T-helper 2 cell (primary cell): ENCODE results near the gene FOXG1.

ENCODE experiments used
- DNase-seq, 5 experiments: peaks; one replicate each; pipeline versions ENCODE4 v3.0.0 to v3.0.0-alpha.2; 2012 to 2022
- total RNA-seq, 2 donors: gene quantifications; one replicate each; lab custom pipeline; 2026; lab: John Stamatoyannopoulos, UW

FOXG1 gene
- total RNA-seq, result 0 to 0.27 reads per million in 2 donors

DNA sequence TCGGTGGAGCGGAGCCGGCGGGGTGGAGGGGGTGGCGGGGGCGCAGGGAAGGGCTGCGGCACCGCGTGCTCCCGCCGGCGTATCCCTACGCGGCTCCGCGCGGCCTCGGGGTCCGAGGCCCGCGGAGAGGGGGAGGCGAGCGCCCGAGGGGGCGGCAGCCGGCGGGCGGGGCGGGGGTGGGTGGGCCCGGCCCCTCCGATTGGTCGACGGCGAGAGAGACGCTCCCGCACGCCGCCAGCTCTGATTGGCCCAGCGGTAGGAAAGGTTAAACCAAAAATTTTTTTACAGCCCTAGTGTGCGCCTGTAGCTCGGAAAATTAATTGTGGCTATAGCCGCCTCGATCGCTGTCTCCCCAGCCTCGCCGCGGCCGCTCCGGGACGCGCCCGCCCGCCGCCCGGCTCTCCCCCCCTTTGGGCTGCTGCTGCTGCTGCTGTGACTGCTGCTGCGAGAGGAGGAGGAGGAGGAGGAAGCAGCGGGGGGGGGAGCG, at the start of gene FOXG1:
TSS of gene FOXG1 (plus strand) at position 319 of the 487 bp plus-strand sequence. CDS start 493 bp downstream, outside the sequence.
- DNase-seq, result no peak

DNA sequence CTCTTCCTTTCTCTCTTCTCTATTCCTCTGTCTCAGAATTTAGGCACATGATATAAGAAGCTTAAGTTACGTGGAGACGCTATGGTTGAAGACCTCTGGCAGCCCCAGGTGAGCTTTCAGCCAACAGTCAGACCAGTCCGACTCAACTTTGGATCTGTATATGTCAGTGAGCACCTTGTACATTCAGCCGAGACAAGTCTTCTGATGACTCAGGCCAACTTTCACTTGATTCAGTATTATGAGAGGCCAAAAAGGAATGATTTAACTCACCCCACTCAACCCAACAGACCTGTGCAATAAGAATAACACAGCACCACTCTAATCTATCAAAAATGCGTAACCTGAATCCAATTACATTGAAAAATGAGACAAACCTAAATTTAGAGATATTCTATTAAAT, 47.5 kb upstream of the FOXG1 start:
- DNase-seq, result no peak

DNA sequence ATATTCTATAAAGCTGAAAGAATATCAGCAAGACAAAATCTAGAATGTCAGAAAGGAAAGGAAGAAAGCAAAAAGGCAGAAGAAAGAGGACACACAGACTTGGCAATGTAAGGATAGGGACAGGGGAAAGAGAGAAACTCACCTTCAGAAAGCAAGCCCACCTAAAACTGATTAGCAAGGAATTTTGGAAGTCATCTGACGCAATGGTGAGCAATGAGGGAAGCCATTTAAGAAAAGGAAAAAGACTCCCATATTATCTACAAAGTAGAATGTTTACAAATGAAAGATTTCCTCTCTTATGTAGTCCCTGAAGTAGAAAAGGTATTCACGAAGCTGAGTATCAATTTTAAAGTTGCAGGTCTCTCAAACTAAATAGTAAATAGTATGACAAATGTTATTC, 35.2 kb upstream of the FOXG1 start:
- DNase-seq, result no peak

DNA sequence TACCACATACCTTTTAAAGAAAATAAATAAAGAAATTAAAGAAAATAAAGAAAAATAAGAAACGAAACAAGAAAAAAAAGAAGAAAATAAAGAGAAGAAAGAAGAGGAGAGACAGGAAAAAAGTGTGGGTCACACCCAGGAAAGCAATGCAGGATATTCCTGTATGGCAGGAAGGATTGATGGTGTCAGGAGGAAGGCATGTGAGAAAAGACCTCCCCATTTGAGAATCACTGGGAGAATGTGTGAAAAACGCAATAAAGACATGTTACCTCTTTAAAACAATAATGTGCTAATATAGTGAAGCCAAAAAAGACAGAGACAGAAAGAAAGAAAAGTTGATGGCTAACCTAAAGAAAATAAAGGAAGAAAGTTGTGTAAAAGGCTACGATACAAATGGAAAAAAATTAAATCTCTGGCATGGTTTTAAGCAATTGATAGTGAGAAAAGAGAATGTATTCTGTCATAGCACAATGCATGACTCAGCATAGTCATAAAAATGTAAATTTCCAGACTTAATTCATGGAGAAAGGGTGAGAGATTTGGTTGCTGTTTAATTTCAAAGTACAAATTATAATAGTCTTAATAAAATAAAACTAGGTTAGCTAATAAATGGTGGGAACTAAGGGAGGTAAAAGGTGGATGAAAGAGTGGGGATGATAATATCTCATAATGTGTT, 24.3 kb upstream of the FOXG1 start:
- DNase-seq, result no peak

DNA sequence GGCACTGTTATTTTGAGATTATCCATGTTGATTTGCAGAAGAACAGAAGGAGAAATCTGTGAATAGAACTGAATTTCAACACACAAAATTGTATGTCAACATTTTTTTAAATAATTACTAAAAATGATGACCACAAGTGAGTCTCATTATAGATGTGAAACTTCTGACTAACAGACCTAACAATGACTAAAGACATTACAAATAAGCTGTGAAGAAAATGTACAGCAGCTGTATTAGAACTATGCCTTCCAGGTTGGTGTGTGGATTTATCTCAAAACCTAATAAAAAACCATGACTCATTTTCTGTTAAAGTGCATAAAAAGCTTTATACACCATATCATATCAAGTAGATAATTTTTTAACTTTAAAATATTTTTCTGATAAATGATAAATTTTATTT, 22.5 kb upstream of the FOXG1 start:
- no peak for DNase-seq

DNA sequence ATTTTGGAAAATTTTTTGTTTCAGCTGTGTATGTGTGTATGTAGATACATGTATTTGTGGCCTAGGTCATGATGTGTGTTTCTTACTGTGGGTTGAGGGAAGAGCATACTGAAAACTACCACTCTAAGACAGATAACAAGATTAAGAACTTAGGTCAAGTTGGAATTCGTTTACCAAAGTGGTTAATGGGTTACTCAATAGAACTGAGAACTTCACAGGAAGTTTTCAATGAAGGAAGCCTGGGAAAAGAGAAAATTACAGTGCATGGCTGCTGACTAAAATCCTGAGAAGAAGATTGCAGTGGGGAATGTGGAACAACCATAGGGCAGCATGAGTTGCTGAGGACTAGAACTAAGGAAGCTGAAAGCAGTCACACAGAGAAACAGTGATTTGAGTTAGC, 21.4 kb upstream of the FOXG1 start:
- no peak for DNase-seq

DNA sequence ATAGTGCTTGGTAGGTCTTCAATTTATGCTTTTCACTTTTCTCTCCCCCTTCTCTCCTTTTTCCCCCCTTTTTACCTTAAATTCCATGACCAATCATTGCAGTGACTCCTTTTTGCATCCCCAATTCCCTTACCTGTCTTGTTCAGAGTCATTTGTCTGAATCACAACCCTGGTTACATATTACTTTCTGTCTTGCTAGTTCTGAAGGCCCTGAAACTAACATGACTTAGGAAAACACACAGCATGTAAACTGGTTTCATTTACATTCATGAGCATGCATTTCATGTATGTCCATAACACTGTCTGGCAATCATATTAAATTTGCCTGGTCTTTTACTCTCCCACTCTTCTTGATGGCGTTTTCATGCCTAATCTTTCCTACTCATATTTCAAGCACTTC, 20.3 kb upstream of the FOXG1 start:
- DNase-seq, result no peak

DNA sequence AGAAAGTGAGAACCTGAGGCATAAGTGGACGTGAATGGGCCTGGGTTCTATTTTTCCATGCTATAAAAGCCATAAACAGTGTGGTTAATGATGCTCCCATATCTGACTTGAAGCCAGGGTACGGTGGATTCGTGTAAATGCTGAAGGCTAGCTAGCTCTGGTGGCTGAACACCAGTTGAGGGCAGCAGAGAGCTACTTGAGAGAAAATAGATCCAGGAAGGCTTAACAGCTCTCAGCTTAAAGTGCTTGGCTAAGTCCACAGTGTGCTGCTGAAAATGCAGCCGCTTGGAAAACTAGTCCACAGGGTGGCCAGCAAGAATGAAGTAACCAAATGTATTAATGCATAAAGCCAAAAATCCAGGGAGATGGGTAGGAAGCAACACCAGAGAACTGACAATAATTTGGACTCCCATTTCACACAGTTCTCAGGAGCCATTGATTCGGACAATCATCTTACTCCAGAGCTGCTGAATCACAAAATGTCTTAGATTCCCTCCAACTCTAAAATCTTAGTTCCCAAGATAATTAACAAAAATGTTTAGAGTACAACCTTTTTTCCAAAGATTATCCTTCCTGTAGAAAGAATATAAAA, 15.0 kb upstream of the FOXG1 start:
- DNase-seq, result peak in 1 of 5 experiments; percentile 16

DNA sequence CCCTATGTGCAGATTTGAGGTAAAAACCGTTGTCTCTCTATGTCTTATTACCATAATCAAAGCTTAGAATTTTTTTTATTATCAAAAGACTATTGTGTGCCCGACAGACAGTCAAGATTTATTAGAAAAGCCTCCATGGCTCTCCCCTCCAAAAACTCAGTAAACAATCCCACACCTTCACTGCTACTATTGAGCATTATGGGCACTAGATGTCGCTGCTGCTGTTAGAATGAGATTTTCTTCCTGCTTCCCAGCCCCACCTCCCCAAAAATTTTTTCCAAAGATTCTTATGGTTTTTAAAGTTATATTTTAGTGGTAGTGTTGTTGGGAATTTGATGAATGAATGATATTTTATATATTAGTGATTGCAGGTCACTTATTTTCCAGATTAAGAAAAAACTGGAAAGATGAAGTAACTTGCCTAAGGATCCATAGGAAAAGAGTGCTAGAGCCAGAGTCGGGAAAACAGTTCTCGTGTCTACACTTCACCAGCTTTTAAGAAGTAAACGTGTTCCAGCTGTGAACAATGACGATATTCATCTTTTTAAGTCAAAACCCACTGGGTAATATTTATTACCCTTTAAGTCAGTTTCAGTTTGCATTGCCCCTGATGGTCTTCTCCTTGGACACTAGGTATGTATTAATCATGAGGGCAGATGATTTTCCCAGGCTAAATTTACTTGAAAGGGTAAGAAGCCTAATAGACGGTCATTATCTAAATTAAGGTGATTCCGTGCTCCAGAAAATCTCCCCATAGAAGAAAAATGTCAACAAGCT, 12.2 kb upstream of the FOXG1 start:
- DNase-seq, result no peak

DNA sequence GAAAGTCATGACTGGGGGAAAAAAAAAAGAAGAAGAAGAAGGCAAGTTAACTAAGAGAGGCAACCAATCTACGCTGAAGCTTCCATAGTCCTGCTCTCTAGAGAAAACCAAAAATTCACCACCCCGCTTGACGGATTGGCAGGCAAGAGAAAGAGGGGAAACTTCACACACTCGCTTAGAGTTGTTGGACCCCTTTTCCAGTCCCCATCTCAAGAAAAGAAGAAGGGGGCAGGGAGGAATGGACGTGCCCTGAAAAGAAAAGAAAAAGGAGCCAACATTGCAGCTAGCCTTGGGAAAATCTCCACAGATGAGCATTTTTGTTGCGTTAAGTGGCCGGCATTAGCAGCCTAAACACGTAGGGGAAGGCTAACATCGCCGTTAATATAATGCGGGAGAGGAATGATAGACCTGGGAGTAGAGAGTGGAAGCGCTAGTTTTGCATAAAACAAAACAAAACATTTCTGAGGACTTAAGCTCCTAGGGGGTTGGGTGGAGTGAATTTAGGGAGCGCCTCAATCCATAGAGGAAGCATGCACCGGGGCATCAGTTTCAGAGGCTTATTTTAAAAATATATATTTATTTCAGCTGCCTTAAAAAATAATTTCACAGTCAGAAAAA, 11.3 kb upstream of the FOXG1 start:
- no peak for DNase-seq

DNA sequence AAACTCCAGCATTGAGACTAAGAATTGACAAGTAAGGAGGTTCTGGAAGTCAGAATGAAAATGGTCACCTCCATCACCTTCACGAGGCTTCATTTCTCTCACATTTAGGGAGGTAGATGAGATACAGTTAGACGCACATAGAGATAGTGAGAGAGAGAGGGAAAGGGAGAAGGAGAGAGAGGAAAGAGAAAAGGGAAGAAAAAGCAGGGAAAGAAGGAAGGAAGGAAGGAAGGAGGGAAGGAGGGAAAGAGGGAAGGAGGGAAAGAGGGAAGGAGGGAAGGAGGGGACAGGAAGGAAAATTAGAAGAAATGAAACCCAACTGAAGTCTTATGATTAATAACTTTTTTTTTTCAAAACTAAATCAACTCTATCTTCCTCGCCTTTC, 10.7 kb upstream of the FOXG1 start:
- no peak for DNase-seq

DNA sequence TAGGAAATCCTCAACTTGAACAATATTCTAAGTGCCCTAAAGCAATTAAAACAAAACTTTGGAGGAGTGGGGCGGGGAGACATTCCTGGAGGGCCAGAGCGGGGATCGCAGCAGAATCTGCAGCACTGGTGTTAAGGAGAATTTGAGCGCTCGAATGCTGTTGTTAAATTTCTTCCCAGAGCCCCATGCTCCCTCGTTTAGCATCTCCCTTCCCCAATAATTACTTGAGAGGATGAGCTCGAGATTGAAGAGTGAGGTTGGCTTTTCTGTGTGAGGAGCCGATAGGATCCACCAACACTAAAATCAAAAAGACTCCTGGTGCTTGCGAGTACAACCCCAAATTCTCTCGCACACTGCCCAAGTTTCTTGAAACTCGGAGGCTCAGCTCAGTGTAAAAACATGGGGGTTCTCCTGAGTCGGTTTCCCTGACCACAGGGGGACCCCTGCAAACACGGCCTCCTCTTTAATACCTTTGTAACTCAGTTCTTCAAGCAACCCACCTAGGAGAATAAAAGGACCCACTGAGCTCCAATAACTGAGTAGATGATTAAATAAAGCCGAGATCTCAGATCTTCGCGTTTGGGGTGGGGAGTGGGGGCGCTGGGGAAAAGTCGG, 10.2 kb upstream of the FOXG1 start:
- no peak for DNase-seq

DNA sequence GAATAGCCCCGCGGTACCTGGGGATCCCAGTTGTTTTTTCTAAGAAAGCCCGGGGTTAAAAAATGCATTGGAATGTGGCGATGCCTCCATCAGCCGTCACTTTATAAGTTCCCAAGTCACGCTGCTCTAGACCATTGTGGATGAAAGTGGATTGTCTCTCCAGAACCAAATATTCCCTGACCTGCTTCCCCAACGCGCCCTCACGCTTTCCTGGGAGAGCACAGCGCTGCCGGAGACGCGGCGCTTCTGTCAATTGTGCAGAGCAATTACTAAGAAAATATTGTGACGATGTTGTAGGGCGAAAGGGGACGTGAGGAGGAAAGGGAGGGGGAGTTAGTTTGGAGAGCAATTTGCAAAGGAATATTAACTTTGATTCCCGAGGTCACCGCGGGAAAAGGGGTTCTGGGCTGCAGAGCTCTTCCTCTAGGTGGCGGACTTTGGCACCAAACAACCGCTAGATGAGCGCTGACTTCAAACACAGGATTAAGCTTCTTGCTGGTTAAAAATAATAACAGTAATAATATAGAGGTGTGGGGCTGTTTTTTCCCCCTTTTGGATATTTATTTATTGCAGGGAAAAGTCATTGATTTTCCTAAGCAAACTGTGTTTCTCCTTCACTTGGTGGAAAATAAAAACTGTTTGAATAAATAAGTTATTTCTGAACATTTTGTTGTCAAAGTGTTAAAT, 9.6 kb upstream of the FOXG1 start:
- DNase-seq, result peak in 1 of 5 experiments; percentile 23

DNA sequence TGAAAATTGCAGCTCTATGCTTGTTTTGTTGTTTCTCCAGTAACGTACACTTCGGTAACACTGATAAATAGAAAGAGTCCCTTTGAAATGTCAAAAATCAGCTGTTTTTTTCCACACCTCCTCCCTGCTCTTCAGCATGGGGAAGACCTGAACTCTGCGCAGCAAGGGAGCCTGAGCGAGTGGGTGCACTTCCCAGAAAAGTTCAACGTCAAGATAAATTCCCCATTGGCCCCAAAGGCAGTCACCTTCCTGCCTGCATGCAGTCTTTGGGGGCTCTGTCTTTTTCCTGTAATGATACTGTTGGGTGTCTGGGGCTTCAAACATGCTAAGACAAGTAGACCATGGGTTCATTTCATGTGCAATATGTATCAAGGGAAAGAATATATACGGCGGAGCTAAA, 8.8 kb upstream of the FOXG1 start:
- no peak for DNase-seq

DNA sequence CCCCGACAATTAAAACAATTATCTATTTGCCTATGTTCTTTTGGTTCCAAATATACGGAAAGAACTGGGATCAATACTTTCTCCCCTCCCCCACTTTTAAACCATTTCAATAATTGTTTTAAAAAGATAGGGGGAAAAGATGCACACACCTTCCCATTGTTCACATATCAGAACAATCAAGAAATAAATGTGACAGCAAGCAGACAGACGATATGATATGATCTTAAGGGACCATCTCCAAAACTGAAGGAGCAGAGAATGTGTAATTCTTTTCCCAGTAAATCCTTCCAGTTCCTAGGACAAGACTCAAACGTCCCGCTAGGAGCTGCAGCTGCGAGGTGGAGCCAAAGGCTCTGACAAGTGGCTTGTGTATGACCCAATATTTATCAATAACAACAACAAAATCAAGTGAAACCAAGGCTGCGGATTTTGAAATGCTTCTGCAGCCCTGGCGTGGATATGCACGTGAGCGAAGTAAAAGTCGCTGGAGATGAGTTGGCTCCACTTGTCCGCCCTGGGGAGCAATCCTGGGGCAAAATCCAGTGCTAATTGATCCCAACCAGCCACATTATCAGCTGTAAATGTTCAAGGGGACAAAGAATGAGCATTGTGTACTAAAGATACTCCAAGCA, 8.2 kb upstream of the FOXG1 start:
- DNase-seq, result no peak

DNA sequence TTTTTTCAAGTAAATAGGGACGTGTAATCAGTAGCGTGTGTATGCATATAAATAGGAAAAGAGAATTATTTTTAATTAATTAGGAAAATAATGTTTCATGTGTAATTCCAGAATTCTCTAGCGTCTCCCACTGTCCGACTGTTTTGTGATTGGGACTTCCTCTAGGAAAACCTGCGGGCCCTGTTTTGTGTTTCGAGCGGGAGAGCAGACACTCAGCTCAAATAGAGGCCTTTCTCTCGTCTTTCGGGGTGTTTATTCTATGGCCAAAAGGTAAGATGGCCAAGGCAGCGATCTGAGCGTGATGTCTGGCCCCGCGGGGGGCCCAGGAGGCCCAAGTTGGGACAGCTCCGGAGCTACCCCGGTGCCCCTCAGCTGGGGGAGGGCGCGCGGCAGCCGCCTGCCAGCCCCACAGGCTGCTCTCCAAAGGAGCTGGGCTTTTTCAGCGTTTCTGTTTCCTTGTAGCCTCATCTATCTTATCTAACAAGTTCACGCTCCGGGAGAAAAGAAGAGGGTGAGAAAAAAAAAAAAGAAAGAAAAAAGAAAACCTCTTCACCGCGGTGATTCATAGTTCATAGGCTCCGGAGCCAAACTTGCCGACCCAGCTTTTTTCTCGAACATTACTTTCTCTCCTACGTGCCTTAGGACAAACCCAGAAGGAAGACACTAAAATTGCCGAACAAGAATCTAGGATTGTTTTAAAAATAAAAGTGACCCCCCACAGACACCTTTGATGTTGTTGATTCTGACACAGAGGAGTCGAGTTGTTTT, 7.5 kb upstream of the FOXG1 start:
- no peak for DNase-seq

DNA sequence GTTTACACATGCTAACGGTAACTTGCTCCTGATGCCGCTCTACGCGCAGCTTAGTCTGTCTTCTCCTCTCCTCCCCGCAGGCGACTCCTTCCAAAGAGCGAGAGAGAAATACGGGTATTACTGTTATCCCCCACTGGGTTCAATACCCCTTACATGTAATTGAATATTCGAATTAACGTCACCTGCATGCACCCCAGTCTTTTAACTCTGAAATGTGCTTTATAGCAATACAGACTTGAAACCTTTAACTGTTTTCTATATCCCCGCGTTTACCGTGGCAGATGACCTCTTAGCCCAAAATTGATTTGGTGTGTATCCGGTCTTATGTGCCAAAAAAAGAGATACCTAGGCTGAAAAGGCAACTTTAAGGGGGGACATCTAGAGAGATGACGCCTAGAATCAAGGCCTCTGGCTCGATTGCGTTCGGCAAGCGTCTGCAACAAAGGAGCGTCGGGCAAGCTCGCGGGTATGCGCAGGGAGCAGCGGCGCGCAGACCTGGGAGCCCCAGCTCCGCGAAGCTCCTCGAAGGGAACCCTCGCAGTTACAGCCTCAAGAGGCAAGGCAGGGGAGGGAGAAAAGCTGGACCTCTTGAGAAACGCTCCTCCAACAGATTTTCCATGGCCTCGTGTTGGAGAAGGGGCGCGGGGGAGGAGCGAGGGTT, 6.8 kb upstream of the FOXG1 start:
- DNase-seq, result no peak

DNA sequence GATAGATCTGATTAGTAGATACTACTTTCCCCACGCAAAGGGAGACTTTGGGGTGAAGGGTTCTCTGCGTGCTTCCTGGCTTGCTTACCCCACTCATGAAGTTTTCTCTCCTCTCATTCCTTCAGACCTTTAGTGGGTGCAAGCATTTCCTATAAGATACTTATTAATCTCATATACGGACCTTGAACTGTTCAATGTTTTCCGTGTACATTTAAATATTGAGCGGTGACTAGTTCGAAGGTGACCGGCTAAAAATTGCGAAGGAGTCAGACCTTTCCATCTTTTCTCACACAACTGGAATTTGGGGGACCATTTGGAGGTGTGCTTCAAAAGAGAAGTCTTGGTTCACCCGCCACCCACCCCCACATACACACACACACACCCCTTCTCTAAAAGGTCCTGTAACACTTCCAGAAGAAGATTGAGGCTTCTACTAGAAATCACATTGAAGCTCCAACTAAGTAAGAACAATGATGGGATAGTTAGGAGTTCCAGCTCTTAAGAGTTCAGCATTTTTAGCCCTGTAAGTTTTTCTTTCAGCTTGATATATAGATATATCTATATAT, 6.1 kb upstream of the FOXG1 start:
- no peak for DNase-seq

DNA sequence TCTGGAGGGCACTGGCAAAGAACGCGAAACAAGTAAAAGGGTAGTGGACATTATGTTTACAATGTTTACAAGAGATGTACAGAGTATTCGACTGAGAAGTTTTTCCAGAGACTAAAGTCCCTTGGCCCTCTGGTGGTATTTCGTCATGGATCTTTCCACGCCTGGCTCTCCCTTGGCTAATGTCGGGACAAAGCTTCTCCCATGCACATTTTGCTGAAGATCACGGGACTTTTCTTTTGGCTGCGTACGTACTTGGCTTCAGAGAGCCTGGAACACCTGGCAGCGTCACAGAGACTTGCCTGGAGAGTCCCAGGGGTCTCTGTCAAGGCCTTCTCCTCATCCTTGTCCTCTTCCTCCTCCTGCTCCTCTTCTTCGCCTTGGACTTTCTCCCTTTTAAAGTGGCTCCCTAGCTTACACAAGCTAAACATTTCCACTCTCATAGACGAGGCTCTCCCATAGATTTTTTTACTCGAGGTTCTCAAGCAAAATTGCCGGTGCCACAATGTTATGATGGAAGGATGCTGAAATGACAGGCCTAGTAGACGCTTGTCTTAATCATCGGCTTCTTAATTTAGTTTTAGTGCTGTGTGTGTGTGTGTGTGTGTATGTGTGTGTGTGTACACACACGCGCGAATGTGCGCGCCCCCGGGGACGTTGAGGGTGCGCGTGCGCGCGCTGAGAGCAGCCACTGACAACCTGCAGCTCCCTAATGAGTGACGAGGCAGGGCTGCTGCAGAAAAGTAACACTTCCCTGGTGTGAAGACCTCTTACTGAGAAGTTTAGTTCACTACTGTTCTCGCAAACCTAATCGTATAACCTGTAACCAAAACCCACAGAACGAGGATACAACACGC, 4.9 kb upstream of the FOXG1 start:
- no peak for DNase-seq
